HG03354 (cell line): ENCODE data around the gene SCD5.

ENCODE experiments used
- ATAC-seq: cut with Tn5 transposase; IDR thresholded peaks from one replicate; pipeline ENCODE4 v1.9.1; 2021; ENCODE audit warnings: mild to moderate bottlenecking; ENCODE audit not compliant: unreplicated experiment, poor library complexity, severe bottlenecking

The SCD5 gene

DNA sequence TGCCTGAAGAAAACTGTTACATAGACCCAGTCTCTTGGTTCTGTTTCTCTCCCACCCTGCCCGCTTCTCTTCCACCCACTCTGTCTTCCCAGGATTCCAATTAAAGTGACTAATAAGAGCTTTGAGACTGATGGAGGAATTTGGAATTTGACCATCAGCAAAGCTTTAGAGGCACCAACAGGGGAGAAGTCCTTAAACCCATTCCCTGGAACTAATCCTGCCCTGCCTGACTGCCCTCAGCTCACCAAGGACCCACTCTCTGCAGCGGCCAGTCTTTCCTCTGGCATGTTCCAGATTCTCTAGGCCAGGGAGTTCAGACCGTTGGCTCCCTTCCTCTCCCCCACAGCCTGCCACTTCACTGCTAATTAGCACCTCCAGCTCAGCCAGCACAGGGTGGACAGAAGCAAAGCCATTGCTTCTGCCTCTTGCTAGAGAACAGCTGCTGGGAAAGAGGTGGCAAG lies 23.9 kb downstream of the SCD5 start:
- no peak for ATAC-seq

DNA sequence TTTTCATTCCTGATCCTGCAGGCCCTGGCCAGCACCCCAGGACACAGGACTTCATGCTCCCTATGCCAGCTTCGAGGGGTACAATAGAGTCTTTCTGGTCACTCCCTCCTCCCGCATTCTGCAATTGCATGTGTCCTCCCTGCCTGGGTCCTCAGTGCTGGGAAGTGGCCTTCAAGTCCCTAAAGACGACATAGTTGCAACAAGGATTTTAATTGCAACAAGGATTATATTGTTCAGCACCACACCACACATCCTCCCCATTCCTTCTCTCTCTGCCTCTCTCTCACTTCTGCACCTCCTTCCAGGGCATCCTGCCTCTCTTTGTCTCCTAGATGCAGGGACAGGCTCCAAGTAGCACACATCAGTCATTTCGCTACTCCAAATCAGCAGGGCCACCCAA lies 25.5 kb downstream of the SCD5 start:
- no peak for ATAC-seq

- ATAC-seq: no peak
Observed at GRCh38 chr4:82770607-82771006, 28.0 kb downstream of the SCD5 start.

DNA sequence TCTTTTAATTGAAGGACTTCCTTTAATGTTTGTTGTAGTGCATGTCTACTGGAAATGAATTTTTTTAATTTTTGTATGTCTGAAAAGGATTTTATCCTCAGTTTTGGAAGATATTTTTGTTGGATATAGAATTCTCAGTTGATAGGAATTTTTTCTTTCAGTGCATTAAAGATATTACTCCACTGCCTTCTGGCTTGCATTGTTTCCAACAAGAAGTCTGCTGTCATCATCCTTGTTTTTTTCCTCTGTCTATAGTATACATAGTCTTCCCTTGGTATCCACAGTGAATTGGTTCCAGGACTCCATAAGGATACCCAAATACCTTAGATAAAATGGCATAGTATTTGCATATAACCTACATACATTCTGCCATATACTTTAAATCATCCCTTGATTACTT lies 33.5 kb downstream of the SCD5 start:
- ATAC-seq: no peak

- ATAC-seq: no peak
Observed at GRCh38 chr4:82761229-82761628, 37.4 kb downstream of the SCD5 start.

DNA sequence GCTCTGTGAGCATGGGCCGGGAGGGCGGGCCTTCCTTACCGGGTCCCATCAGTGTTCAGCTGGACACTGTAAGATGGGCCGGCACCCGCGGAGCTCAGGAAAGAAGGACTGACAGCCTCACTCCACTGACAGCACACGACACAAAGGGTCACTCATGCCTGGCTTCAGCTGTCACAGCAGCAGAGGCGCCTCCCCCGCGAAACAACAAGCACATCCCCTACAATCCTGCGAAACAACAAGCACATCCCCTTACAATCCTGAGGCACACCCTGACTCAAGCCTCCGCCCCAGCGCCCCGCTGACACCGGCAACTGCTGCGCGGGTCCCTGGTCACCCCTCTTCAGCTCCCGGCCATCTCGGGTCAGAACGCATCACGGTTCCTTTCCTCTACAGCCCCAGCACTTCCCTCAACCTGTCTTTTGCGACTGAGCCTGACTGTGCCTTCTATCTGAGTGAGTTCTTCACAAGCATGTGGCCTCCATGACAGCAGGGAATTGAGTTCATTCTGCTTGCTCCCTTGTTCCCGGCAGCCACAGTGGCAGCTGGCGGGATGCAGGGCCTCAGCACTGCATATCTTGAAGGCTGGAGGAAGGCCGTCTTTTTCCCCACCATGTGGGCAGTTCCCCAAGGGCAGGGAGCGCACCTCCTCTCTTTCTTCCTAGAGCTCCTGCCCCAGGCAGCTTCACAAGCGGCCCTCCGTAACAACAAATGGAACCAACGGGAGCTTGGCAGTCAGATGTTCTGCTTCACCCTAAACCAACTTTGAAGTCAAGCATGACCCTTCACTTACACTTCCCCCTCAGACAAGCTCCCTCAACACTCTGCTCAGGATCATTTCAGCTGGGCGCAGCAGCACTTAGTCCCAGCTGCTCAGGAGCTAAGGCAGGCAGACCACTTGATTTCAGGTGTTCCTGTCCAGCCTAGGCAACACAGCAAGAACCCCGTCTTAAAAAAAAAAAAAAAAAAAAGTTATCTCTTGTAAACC lies 39.6 kb downstream of the SCD5 start:
- no peak for ATAC-seq

- ATAC-seq: no peak
Observed at GRCh38 chr4:82756061-82756460, 42.5 kb downstream of the SCD5 start.

DNA sequence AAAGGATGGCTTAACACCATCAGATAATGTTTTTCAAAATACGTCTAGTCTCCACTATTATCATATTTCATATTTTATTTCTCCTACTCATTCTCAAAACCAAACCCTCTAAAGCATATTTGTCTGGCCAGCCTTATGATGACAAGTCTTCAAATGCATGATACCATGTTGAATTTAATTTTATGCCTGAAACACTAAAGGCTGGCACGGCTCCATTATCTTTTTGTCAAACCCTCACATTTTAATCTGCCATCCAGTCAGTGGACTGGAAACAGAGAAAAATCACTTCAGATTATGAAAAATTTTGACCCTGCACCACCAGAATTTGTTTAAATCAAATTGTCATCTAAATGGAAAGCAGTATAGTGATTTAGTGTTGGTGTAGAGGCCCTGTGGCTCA lies 42.9 kb downstream of the SCD5 start:
- no peak for ATAC-seq

GRCh38 chr4:82754513-82755165 lies 44.0 kb downstream of the SCD5 start:
- ATAC-seq: no peak

GRCh38 chr4:82753725-82754410 lies 44.7 kb downstream of the SCD5 start:
- ATAC-seq: no peak

GRCh38 chr4:82753238-82753637 lies 45.4 kb downstream of the SCD5 start:
- no peak for ATAC-seq

GRCh38 chr4:82748810-82749470 lies 49.7 kb downstream of the SCD5 start:
- no peak for ATAC-seq

DNA sequence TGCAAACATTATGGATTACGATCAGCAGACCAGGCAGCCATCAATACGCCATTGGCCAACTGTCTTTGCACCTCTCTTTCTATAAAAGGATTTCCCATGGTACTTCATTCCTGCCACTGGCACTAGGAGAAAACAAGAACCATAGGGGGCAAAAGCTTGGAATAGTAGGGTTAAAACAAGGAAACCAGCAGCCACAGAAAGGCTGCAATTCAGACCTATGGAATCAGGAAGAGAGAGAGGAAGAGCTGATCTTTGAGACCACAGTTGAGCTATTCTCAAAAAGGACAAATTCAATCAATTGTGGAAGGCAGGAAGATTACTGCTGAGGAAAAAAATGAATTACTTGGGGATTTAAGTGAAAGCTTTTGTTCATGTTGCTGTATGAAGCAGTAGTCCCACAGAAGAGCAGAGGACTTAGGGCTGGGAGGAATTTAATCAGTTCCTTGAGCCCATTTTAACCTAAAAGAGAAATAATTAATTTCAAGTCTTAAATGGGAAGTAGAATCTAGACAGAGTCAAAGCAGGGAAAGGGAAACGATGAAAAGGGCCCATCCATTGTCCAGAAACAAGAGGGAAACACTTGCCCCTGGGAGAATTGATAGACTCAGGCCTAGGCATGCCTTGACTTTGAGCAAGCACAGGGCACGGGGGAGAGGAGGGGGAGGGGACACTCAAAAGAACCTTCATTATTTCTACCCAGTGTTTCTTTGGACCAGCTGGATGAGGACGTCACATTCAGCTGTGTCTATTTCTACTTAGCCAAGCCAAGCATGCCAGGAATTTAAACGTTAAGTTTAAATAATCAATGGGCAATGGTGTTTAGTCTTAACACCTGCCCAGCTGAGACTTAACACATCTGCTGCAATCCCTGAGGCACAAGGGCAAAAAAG lies 50.7 kb downstream of the SCD5 start:
- ATAC-seq: no peak

DNA sequence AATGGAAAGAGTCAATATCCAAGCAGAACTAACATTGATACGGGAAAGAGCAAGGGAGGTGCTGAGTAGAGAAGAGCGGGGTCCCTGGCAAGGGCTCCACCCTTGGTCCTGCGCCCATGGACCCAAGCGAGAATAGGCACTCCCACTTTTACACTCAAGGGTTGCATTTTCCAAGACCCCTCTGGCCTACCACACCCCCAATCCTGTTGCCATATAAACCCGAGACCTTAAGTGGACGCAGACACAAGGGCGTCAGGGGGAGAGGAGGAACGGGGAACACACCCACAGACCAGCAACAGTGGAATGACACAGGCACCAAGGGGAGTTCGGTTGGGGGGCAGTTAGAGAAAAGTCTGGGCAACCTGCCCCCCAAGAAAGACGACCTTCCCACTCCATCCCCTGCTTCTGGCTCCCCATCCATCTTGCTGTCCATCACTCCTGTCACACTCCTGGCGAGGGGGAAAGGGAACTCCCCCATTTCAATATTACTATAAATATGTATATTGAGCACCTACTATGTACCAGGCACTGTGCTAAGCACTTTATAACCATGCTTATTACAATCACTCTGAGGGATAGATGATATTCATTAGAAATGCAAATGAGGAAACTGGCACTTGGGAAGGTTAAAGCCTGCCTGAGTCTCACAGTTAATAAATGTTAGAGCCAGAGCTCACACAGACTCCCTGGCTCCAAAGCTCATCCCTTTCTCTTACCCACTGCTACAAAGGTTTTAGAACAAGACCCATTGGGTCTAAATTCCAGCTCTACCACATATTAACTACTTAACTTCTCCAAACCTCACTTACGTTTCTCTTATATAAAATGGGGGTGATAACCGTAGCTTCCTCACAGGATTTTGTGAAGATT lies 51.7 kb downstream of the SCD5 start:
- no peak for ATAC-seq

DNA sequence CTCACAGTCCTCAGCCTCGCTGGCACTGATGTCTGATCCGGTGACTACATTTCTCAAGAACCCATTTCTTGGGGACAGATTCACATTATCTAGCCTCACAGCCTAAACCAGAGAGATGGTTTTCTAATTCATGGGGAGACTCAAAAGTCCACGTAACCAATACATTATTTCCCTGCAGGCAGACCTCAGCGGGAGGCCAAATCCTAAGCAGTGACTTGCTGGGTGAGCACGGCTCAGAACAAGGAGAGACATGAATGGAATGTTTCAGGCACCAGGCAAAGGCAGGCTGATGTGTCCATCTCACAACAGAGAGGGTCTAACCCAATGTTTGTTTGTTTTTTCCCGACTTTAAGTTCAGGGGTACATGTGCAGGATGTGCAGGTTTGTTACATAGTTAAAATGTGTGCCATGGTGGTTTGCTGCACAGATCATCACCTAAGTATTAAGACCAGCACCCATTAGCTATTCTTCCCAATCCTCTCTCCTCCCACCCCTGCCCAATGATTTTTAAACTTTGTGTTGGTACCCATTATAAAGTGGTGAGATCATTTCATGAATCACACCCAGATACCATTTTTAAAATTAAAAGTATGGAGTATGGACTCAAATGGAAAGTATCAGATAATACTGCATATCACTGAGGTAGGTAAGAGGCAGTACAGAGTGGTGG lies 53.3 kb downstream of the SCD5 start:
- no peak for ATAC-seq

- ATAC-seq: no peak
Observed at GRCh38 chr4:82744284-82744968, 54.2 kb downstream of the SCD5 start.

- no peak for ATAC-seq
Observed at GRCh38 chr4:82741188-82741587, 57.4 kb downstream of the SCD5 start.
